GM19023 (cell line): ENCODE measurements around the gene LYSET.
"Not testable (repeated sequence)": the region's sequence is repeated elsewhere in the genome, so short reads cannot be mapped to it uniquely, and the experiment has no call there.

Source experiments
- ATAC-seq: cut with Tn5 transposase; IDR thresholded peaks from one replicate; pipeline ENCODE4 v1.9.1; 2021; ENCODE audit warnings: mild to moderate bottlenecking, moderate library complexity; ENCODE audit not compliant: unreplicated experiment

Gene LYSET, protein sequence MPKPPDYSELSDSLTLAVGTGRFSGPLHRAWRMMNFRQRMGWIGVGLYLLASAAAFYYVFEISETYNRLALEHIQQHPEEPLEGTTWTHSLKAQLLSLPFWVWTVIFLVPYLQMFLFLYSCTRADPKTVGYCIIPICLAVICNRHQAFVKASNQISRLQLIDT

DNA sequence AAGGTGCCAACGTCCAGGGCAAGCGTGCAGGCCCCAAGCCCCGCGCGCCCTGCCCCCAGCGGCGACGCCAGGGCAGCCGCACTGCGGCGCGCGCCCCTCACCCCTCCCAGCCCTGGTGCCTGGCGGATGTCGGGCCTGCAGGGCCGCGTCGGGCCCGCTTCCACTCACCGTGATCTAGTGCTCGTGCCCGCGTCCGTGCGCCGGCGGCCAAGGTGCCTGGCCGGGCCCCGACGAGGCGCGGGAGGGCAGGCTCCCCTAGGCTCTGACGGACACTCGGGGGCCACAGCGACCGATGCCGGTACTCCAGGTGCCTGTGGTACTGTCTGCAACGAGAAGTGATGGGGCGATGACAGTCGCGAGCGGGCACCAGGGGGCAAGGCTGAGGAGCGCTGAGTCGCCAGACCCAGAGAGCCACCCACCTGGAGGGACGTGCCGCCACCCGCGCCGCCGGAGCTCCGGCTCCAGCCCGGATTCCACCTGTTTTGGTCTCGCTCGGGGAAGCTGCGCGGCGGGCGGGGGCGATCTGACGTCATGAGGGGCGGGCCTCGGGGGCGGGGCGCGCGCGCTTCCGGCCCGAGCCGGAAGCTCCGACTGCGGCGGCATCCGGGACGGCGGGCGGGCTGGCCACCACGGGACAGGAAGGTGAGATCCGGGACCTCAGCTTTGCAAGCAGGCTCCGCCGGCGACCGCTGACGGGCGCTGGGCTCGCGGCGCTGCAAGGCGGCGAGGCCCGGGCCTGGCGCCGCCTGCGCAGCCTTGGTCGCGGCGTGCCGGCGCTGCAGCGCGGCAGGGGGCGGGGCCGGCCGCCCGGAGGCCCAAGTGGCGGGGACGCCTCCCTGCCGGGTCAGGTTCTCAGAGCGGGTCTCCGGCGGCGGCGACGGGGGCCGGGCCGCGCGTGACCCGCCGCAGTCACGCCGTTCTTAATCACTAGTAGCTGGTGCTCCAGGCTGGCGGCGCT is at the start of gene LYSET, which contains the start of gene MOAP1:
Gene LYSET (plus strand): TSS at position 927 of the 958 bp plus-strand sequence. CDS start 89 bp downstream, outside the sequence.
Gene MOAP1 (minus strand): TSS at position 507 of the 958 bp plus-strand sequence. CDS start 655 bp downstream, outside the sequence.
- peak; percentile 82 for ATAC-seq

DNA sequence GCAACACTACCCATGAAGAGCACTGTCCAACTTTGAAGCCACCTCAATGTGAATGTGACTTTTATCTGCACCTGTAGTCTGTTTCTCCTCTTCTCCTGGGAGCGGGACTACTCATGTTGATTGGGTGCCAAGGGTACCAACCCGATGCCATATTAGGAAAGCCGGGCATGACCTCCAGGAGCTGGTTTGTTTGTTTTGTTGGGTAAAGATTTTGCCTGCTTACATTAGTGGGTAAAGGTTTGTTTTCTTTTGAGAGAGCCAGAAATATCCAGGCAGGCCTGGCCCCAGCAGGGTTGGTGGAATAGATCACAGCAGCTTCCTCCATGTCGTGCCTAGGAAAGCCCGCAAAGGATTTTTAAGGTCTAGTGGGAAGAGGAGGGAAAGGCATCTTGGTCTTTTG is 49.7 kb upstream of the LYSET start:
- no peak for ATAC-seq

DNA sequence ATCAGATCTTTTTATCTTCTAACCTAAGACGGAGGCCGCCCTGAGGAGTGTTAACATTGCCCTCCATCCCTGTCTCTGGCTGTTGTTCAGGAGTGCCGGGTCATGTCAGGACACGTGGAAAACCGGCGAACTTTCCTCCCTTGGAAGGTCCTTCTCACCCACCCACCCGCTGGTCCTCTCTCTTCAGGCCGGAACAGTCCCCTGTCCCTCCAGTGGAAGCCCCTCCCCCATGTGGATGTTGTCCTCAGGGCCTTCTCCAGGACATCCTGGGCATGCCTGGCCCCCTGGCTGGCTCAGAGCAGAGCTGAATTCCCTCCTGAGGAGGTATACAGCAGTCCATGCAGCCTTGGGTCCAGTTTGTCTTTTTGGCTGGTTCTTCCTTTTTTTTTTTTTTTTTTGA is 49.1 kb upstream of the LYSET start:
- no peak for ATAC-seq

DNA sequence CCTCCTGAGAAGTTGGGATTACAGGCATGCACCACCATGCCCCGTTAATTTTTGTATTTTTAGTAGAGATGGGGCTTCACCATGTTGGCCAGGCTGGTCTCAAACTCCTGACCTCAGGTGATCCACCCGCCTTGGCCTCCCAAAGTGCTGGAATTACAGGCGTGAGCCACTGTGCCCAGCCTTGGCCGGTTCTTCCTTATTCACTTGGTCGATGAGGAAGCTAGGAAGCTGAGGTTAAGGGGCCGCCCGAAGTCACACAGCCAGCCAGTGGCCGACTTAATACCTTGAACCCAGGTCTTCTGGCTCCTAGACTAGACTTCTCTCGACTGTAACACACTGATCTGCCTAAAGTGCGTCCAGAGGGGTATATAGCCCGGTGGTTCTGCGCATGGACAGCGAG is 48.6 kb upstream of the LYSET start:
- not testable (repeated sequence) for ATAC-seq

DNA sequence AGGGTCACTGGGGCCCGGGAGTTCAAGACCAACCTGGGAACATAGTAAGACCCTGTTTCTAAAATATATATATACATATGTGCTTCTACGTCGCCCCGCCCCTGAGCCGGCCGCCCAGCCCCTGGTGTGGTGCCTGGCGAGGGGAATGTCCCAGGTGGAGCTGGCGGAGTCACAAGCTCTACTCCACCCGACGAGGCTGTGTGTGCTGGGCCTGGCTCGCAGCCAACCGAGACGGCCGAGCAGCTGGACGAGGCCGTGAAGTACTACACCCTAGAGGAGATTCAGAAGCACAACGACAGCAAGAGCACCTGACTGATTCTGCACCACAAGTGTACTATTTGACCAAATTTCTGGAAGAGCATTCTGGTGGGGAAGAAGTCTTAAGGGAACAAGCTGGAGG is 47.3 kb upstream of the LYSET start:
- ATAC-seq: no peak

DNA sequence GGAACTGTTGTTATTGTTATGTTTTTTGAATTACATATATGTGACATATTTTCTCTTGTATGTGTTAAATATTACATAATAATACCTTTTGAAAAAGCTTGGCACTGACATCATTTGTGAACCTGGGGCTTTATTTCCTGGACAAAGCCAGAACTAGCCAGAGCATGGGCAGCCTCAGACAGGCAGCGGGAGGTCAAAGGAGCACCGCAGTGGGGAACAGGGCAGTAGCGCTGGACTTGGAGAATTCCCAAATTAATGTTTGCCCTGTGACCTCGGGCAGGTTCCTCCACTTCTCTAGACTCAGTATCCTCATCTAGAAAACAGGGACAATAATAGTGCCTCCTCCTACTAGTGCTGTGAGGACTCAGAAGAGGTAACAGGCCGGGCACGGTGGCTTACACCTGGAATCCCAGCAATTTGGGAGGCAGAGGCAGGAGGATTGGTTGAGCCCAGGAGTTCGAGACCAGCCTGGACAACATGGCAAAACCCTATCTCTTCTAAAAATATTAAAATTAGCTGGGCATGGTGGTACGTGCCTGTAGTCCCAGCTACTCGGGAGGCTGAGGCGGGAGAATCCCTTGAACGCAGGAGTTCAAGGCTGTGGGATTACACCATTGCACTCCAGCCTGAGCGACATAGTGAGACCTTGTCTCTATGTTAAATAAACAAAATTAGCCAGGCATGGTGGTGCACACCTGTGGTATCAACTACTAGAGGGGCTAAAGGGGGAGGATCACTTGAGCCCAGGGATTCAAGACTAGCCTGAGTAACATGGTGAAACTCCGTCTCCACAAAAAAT is 42.1 kb upstream of the LYSET start:
- no peak for ATAC-seq

DNA sequence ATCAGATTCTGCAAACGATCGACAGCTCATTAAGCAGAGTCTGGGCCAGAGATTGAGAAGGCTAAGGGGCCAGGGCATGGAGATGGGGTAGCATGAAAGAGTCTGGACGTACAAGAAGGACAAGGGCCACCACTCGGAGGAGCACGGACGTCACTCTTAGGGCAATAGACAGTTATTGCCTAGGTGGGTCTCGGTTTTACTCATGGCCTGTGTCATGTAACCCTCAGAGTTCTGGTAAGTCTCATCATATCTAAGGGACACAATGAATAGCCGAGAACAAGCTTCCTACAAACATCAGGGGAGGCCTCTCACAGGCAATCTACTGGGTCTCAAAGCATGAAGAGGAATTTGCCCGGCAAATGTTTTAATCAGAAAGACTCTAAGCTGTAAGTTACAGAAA is 39.0 kb upstream of the LYSET start:
- ATAC-seq: no peak

DNA sequence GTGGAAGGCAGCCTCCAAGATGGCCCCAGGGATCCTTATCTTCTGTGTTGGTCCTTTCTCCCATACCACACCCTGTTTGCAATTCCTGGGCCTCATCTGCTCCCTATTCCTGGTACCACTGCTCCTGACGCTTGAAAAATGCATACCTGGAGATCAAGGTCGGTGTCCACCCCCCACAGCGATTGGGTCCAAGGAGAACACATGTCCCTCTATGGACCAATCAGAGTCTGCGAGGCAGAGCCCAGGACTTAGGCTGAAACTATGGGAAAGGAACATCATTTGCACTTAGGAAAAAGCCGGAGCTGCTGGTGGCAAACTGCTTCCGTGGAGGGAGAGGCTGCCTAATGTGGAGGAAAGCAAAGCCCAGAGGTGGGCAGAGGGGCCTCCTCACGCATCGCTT is 36.1 kb upstream of the LYSET start:
- no peak for ATAC-seq

DNA sequence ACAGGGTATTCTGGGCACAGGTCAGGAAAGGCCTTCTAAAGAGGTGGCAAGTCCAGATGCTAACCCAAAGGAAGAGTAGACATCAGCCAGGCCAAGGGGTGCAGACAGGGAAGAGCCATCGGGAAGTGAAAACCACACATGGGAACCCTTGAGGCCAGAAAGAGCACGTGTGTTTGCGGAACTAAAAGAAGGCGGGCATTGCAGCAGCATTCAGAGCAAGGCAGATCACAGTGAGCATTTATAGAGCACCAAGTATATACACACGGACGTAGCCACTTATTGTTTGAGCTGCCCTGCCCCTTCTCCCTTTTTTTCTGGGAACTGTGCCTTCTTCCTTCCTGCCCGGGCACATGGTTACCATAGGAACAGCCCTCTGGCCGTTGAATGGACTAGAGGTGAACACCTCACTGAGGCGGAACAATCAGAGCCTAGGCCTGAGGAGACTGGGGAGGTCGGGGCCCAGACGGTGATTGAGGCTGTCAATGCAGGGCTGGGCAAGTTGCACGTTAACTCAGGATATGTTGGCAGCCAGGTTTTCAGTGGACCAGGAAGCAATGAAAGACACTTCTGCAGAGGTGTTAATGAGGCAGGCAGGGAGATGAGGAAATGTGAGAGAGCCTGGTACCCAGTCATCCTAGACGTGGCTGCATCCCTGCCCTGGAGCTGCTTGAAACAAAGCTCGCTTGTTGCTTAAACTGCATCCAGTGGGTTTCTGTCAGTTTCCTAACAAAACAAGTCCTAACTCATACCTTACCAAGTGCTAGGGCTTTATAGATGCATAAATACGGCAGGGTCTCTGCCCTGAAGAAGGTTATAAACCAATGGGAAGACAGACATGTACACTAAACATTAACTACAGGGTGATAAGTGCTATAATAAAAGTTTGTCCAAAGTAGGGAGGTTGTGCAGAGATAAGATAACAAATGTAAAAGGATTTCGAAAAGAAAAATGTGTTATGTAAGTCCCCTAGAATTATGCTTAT is 34.6 kb upstream of the LYSET start:
- ATAC-seq: no peak

DNA sequence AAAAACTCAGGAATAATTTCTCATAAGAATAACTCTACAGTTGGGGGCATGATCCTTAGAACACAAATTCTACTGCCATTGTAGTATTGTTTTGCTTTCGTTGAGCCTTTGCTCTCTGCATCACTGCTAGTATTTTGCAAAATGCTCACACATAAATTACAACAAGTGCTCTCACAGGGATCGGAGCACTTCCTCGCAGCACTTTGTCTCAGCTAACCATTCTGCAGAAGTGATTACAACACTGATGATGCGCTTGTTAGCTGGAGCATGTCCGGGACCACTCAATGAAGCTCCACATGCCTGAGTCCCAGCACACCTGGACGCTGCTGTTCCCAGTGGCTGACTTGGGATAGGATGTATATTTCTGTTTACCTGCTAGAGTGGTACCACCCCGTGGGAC is 32.0 kb upstream of the LYSET start:
- ATAC-seq: no peak

DNA sequence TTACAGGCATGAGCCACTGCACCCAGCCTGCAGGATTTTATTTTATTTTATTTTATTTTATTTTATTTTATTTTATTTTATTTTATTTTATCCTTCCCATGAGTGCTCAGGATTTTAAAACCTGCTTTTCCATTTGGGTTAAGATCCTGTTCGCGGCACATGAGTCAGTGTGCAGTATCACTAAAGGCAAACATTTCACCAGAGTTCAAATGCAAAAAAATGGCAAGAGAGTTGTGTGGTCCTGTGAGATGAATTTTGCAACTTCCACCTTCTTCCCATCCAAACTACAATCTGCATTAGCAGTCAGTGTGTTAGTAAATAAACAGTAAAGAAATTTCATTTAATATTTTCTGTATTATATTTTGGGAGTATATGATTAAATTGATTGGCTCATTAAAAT is 29.4 kb upstream of the LYSET start:
- ATAC-seq: no peak

DNA sequence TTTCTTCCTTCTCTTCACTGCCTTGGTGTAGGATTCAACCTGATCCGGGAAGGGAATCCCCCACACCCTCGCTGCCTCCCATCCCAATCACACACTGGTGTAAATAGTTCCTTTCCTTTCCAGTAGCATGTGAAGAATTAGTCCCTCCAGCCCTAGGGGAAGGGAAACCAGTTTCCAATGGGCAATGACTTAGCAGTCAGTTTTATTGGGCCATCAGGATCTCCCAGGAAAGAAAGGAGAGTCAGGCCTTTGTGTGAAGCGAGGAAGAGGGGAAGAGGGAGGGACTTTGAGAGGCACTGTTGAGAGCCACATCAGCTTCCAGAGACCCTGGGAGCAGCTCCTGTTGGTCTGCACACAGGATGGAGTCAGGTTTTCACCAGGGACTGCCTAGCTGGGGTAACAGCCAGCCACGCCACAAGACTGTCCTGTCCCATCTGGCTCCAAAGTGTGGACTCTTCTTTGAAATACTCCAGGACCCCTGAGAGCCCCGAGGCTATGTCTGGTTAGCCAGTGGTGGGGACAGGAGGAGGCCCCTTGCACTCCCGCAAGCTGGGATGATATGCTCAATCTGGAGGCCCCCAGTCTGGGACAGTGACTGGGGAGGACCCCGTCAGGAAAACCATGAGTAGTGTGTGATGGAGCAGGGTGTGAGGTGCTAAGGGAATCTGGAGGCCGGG is 28.3 kb upstream of the LYSET start:
- ATAC-seq: no peak

DNA sequence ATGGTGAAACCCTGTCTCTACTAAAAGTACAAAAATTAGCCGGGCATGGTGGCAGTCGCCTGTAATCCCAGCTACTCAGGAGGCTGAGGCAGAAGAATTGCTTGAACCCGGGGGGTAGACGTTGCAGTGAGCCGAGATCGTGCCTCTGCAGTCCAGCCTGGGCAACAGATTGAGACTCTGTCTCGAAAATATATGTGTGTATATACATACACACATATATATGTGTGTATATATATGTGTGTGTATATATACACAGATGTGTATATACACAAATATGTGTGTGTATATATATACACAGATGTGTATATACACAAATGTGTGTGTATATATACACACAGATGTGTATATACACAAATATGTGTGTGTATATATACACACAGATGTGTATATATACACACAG is 26.8 kb upstream of the LYSET start:
- not testable (repeated sequence) for ATAC-seq

DNA sequence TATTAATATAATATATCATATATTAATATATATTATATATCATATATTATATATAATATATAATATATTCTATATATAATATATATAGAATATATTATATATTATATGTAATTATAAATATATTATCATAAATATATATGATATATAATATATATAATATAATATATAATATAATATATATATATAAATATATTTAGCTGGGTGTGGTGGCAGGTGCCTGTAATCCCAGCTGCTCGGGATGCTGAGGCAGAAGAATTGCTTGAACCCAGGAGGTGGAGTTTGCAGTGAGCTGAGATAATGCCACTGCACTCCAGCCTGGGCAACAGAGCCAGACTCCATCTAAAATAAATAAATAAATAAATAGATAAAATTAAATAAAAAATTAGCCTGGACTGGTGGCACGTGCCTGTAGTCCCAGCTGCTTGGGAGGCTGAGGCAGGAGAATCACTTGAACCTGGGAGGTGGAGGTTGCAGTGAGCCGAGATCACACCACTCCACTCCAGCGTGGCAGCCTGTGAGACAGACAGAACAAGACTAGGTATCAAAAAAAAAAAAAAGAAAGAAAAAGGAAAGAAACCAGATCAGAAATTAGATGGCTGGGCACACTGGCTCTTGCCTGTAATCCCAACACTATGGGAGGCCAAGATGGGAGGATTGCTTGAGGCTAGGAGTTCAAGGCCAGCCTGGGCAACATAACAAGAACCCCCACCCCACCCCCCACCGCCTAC is 25.3 kb upstream of the LYSET start:
- not testable (repeated sequence) for ATAC-seq

DNA sequence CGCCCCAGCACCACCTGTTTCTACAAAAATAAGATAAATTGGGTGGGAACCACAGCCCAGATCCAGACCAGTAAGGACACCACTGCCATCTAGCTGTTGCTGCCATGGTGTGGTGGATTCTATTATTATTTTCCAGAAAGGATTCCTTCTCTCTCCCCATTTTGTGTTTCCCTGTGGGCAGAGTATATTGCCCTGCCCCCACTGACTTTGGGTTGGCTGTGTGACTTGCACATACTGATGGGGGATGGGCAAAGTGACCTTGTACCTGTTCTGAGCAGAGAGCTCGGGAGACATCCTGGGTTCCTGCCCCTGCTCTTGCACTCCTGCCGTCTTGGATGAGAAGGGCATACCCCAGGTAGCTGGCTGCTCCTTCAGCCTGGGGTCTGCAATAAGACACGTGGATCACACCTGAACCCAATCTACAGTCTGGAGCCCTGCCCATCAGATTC is 24.7 kb upstream of the LYSET start:
- no peak for ATAC-seq

DNA sequence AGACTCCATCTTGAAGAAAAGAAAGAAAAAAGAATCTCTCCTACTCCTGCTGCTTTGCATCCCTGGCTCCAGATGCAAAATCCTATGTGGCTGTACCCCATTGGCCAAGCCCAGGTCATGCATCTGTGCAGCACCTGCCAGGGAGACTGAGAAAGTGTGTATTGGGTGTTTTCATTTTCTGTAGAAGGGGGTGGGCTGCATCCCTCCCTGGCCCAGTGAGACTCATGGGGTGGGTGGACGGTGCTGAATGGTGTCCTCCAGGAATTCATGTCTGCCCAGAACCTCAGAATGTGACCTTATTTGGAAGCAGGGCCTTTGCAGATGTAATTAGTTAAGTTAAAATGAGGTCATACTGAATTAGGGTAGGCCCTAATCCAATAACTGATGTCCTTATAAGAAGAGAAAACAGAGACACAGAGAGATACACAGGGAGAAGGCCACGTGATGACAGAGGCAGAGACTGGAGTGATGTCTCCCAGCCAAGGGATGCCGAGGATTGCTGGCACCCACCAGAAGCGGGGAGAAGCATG is 23.6 kb upstream of the LYSET start:
- no peak for ATAC-seq

DNA sequence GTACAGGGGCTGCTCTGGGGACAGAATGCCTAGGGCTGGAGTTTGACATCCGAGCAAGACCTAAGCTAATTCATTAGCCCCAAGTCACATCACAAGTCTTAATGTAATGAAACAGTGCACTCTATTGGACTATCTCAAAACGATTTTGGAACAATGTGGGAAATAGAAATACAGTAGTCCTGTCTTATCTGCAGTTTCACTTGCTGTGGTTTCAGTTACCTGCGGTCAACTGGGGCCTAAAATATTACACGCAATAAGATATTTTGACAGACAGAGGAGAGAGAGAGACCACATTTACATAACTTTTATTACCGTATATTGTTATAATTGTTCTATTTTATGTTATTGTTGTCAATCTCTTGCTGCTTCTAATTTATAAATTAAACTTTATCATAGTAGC is 21.6 kb upstream of the LYSET start:
- no peak for ATAC-seq
